HEK293T (cell line): ENCODE measurements around the gene SMG1.

ENCODE experiments used
- CTCF ChIA-PET: fragments of 350-600 bp; formaldehyde crosslinking; extraction: SDS; loops from one replicate; lab custom pipeline; 2021; ENCODE audit warnings: antibody characterized with exemption, inconsistent platforms; lab: Yijun Ruan, JAX
- POLR2A ChIA-PET: fragments of 350-600 bp; formaldehyde crosslinking; extraction: SDS; loops from one replicate; lab custom pipeline; 2020; ENCODE audit warnings: antibody characterized with exemption, inconsistent platforms; lab: Yijun Ruan, JAX
- DNase-seq: peaks from one replicate; pipeline ENCODE4 v3.0.0; 2012; ENCODE audit warnings: mixed read lengths; ENCODE audit errors: extremely low spot score
- ARNT ChIP-seq: fragments of 450-650 bp; IDR thresholded peaks from 2 replicates; pipeline ENCODE4 v1.6.1; 2017; ENCODE audit warnings: mild to moderate bottlenecking
- BHLHE40 ChIP-seq: fragments of 450-650 bp; IDR thresholded peaks from 2 replicates; pipeline ENCODE4 v1.6.1; 2016; ENCODE audit warnings: mild to moderate bottlenecking, moderate library complexity, borderline replicate concordance
- CTBP1 ChIP-seq: fragments of 450-650 bp; IDR thresholded peaks from 2 replicates; pipeline ENCODE4 v1.6.1; 2016; ENCODE audit warnings: borderline replicate concordance
- ELF4 ChIP-seq: fragments of 450-650 bp; IDR thresholded peaks from 2 replicates; pipeline ENCODE4 v1.6.1; 2017; ENCODE audit warnings: antibody characterized with exemption
- FOXA1 ChIP-seq: fragments of 450-650 bp; IDR thresholded peaks from 2 replicates; pipeline ENCODE4 v1.6.1; 2016; ENCODE audit warnings: mild to moderate bottlenecking
- FOXK2 ChIP-seq: fragments of 450-650 bp; IDR thresholded peaks from 2 replicates; pipeline ENCODE4 v1.6.1; 2016; ENCODE audit warnings: mild to moderate bottlenecking
- FOXM1 ChIP-seq: fragments of 450-650 bp; IDR thresholded peaks from 2 replicates; pipeline ENCODE4 v1.6.1; 2017; ENCODE audit warnings: mild to moderate bottlenecking, borderline replicate concordance
- HDGF ChIP-seq: fragments of 450-650 bp; IDR thresholded peaks from 2 replicates; pipeline ENCODE4 v1.6.1; 2017; ENCODE audit warnings: antibody characterized with exemption, borderline replicate concordance
- L3MBTL2 ChIP-seq: fragments of 450-650 bp; conservative IDR thresholded peaks from 2 replicates; pipeline ENCODE4 v1.6.1; 2016; ENCODE audit warnings: mild to moderate bottlenecking
- LEF1 ChIP-seq: fragments of 450-650 bp; IDR thresholded peaks from 2 replicates; pipeline ENCODE4 v1.6.1; 2017; ENCODE audit warnings: mild to moderate bottlenecking, borderline replicate concordance
- NFRKB ChIP-seq: fragments of 450-650 bp; IDR thresholded peaks from 2 replicates; pipeline ENCODE4 v1.6.1; 2016; ENCODE audit warnings: mild to moderate bottlenecking, moderate library complexity
- SP1 ChIP-seq: fragments of 450-650 bp; IDR thresholded peaks from 2 replicates; pipeline ENCODE4 v1.6.1; 2017
- SUZ12 ChIP-seq: fragments of 450-650 bp; IDR thresholded peaks from 2 replicates; pipeline ENCODE4 v1.6.1; 2016; ENCODE audit warnings: mild to moderate bottlenecking
- TARDBP ChIP-seq: fragments of 450-650 bp; IDR thresholded peaks from 2 replicates; pipeline ENCODE4 v1.6.1; 2016
- ZNF384 ChIP-seq: fragments of 450-650 bp; IDR thresholded peaks from 2 replicates; pipeline ENCODE4 v1.6.1; 2016
- TF ChIP-seq, protein P1 (sequence below): fragments of 450-650 bp; IDR thresholded peaks from 2 replicates; pipeline ENCODE4 v1.6.1; 2016

SMG1 gene

DNA sequence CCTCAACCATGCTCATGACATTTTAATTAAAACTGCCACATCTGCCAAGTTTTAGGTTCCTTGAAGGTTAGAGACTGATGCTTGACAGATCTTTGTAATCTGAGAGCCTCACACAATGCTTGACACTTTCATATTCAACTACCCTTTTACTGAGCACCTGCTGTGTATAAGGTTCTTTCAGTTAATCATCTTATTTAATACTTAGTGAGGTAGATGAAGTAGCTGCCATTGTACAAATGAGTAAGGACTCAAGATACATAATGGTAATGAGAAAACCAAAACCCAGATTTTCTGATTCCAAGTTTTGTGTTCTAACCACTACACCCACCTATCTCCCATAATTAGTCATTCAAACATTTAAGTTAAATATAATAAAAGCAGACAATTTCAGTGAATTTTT, 89.5 kb downstream of the SMG1 start:
- ChIA-PET CTCF (no interaction called here), POLR2A (no interaction called here)
- TF ChIP-seq ARNT = no peak
- no peak for TF ChIP-seq FOXA1
- no peak for TF ChIP-seq ZNF384
- no peak for TF ChIP-seq L3MBTL2
- TF ChIP-seq CTBP1 = no peak
- TF ChIP-seq HDGF = no peak
- TF ChIP-seq NFRKB = no peak
- TF ChIP-seq FOXK2 = no peak
- no peak for TF ChIP-seq BHLHE40
- TF ChIP-seq ELF4 = no peak
- TF ChIP-seq, protein P1, sequence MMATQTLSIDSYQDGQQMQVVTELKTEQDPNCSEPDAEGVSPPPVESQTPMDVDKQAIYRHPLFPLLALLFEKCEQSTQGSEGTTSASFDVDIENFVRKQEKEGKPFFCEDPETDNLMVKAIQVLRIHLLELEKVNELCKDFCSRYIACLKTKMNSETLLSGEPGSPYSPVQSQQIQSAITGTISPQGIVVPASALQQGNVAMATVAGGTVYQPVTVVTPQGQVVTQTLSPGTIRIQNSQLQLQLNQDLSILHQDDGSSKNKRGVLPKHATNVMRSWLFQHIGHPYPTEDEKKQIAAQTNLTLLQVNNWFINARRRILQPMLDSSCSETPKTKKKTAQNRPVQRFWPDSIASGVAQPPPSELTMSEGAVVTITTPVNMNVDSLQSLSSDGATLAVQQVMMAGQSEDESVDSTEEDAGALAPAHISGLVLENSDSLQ = no peak
- TF ChIP-seq LEF1 = no peak
- no peak for TF ChIP-seq TARDBP
- TF ChIP-seq SUZ12 = no peak
- TF ChIP-seq FOXM1 = no peak
- no peak for TF ChIP-seq SP1

DNA sequence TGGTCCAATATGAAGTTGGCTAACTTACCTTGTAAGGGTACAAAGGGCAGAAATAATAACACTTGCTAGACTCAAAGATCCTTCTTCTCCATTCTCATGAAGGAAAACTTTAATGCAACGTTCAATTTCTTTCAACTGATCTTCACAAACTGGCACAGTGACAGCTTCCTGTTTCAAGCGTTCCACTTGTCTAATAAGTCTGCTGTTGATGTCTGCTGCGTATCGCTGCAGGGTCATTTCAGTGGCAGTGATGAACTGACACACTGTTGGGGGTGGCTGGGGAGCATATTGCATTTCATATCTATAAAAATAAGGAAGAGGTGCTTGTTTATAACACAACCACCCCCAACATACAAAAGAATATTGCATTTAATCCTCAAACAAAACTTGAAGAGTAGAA, 91.3 kb downstream of the SMG1 start:
- TF ChIP-seq LEF1 (no peak), ZNF384 (no peak), NFRKB (no peak), SUZ12 (no peak)
- ChIA-PET POLR2A (no interaction called here), CTCF (no interaction called here)
- DNase-seq = no peak

More for the DNA sequence above, 89.5 kb downstream of the SMG1 start:
- no peak for DNase-seq

GRCh38 chr16:18833707-18834505, 92.3 kb downstream of the SMG1 start:
- POLR2A ChIA-PET = no interaction called here
- CTCF ChIA-PET = no interaction called here

GRCh38 chr16:18832613-18833012, 93.6 kb downstream of the SMG1 start:
- ChIA-PET CTCF (no interaction called here), POLR2A (no interaction called here)
- TF ChIP-seq NFRKB = no peak
- no peak for TF ChIP-seq L3MBTL2
- no peak for TF ChIP-seq FOXM1
- TF ChIP-seq, protein P1 = no peak
- DNase-seq = no peak

More at GRCh38 chr16:18833707-18834505, 92.3 kb downstream of the SMG1 start:
- TF ChIP-seq TARDBP = no peak
- TF ChIP-seq HDGF = no peak
- no peak for TF ChIP-seq ZNF384
- no peak for TF ChIP-seq LEF1
- TF ChIP-seq NFRKB = no peak
- TF ChIP-seq SUZ12 = no peak
- TF ChIP-seq ELF4 = no peak
- no peak for TF ChIP-seq ARNT
- TF ChIP-seq BHLHE40 = no peak
- no peak for TF ChIP-seq CTBP1
- no peak for TF ChIP-seq FOXK2
- DNase-seq = no peak

DNA sequence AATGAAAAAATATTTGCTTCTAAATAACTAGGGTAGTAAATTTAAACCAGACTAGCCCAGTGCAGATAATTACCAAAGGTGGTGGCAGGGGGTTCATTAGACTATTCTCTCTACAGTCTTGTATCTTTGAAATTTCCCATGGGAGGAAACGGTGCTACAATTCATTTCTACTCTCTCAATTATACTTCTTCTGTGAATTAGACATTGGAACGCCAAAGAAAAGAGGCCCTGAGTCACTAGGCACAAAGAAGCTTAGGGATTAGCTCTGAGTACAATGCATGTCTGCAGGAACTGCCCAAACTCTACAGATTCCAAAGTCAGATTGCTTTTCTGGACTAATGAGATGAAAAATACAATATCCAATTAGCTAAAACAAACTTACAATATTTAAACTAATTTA, 94.2 kb downstream of the SMG1 start:
- no peak for TF ChIP-seq FOXK2
- TF ChIP-seq, protein P1 = no peak
- no peak for TF ChIP-seq SUZ12
- no peak for TF ChIP-seq CTBP1
- no peak for TF ChIP-seq ARNT
- TF ChIP-seq NFRKB = no peak
- TF ChIP-seq SP1 = no peak
- no peak for TF ChIP-seq TARDBP
- no peak for TF ChIP-seq BHLHE40
- TF ChIP-seq FOXM1 = no peak
- no peak for TF ChIP-seq L3MBTL2
- no peak for TF ChIP-seq FOXA1
- TF ChIP-seq ZNF384 = no peak
- no peak for TF ChIP-seq HDGF
- no peak for TF ChIP-seq ELF4
- no peak for TF ChIP-seq LEF1
- POLR2A ChIA-PET = no interaction called here
- CTCF ChIA-PET = no interaction called here
- no peak for DNase-seq

GRCh38 chr16:18829251-18829650, 97.0 kb downstream of the SMG1 start:
- CTCF ChIA-PET = no interaction called here
- POLR2A ChIA-PET = interaction anchor here (1.0 to 1.8 kb wide), 2 partner anchors 28 to 39 kb away, joined by 3 to 5 read pairs; partner anchors contain the start of genes ARL6IP1 and RPS15A
- no peak for DNase-seq
- no peak for TF ChIP-seq FOXA1
- no peak for TF ChIP-seq L3MBTL2
- TF ChIP-seq SP1 = no peak
- no peak for TF ChIP-seq ZNF384
- TF ChIP-seq ARNT = no peak
- TF ChIP-seq ELF4 = no peak
- no peak for TF ChIP-seq LEF1
- TF ChIP-seq NFRKB = no peak
- no peak for TF ChIP-seq FOXM1
- no peak for TF ChIP-seq HDGF
- no peak for TF ChIP-seq BHLHE40
- no peak for TF ChIP-seq TARDBP

DNA sequence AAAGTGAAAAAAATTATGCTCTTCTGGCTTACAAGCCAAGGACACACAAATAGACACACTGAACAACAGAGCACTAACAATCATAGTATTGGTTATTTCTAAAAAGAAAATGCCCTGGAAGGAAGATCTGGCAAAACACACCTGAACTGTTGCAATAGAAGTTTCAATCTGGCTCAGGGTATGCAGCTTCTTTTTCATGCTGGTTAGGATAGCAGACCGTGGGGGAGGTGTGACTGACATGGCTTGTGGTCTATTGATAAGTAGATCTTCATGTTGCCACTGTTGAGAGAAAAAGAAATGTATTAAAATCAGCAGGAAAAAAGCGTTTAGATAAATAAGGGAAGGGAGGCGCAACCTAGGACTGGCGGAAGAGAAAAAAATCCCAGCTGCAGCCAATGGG, 98.3 kb downstream of the SMG1 start:
- DNase-seq = no peak
- POLR2A ChIA-PET = interaction anchor here (1.0 kb wide), 1 partner anchor 8 kb away, joined by 3 read pairs; no protein-coding TSS in a partner anchor
- CTCF ChIA-PET = no interaction called here
- no peak for TF ChIP-seq BHLHE40
